Skin epidermis (tissue), 12 donors: ENCODE measurements around the gene POU6F2.
"Not testable (repeated sequence)": the region's sequence is repeated elsewhere in the genome, so short reads cannot be mapped to it uniquely, and the experiment has no call there.

Source experiments
- H3K27ac ChIP-seq, 21 experiments: fragments of 200-600 bp; sonication (generic) in 11 of 21; one replicate each; pipeline ENCODE4 v1.5.0; 2020; ENCODE audit warnings: mild to moderate bottlenecking in 3 of 21, inconsistent platforms in 2 of 21, moderate library complexity in 2 of 21
- H3K4me3 ChIP-seq, 7 experiments: fragments of 200-600 bp; sonication (generic) in 2 of 7; one replicate each; pipeline ENCODE4 v1.5.0; 2020; ENCODE audit warnings: inconsistent platforms in 2 of 7, mild to moderate bottlenecking in 2 of 7, moderate library complexity in 1 of 7

POU6F2 gene

GRCh38 chr7:39321909-39322498 is 344.3 kb downstream of the POU6F2 start:
- Histone ChIP-seq H3K27ac (no peak overlapping the region), H3K4me3 (no peak overlapping the region)

DNA sequence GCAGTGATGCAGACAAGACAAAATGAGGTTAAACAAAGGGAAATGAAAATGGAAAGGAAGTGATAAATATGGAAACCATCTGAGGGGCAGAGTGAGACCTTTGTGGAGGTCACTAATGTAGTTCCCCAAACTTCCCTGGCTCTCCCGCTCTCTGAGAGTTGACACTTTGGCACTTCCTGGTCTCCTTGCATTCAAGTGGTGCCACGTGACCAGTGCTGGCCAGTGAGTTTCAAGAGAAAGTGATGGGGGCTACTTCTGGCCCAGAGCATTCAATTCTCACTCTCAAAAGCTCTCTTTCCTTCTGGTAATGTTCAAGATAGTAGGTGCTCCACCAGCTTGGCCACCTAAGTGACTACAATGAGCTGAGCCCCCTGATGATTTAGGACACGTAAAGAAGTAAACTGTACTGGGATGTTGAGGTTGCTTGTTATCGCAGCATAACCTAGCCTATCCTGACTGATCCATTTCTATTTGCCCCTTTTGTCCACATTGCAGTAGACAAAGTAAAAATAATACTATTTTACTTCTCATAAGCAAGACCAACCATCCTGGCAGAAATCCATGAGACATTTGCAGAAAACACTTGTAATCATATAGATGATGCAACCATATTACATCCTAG is 346.5 kb downstream of the POU6F2 start:
- Histone ChIP-seq H3K27ac (no peak overlapping the region), H3K4me3 (no peak overlapping the region)

- not testable (repeated sequence) for H3K4me3 ChIP-seq
- H3K27ac ChIP-seq: peak overlapping the region in 3 of 21 experiments; percentile 11 to 25 (median 24)
These were observed 353.9 kb downstream of the POU6F2 start for GRCh38 chr7:39331607-39332006.

- Histone ChIP-seq H3K4me3 (no peak overlapping the region), H3K27ac (no peak overlapping the region)
These were observed 354.4 kb downstream of the POU6F2 start for GRCh38 chr7:39332142-39332541.

DNA sequence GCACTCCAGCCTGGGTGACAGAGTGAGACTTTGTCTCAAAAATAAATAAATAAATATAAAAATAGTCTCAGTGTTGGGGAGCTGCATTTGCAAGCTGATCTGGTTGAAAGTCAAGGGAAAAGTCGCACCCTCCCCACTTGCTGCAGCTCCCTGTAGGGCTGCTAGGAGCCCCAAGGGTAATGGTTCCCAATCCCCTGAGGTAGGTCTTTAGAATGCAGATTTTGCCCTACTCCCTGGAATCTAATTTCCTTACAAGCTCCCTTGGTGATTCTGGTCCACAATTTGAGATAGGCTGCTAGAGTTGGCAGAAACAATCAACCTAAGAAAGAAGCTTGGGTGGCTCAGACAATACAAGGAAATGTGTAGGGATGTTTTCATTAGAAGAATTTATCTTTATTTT is 356.0 kb downstream of the POU6F2 start:
- Histone ChIP-seq H3K4me3 (no peak overlapping the region), H3K27ac (no peak overlapping the region)

- H3K27ac ChIP-seq: no peak overlapping the region
- no peak overlapping the region for H3K4me3 ChIP-seq
These were observed 358.7 kb downstream of the POU6F2 start for GRCh38 chr7:39336442-39336841.

DNA sequence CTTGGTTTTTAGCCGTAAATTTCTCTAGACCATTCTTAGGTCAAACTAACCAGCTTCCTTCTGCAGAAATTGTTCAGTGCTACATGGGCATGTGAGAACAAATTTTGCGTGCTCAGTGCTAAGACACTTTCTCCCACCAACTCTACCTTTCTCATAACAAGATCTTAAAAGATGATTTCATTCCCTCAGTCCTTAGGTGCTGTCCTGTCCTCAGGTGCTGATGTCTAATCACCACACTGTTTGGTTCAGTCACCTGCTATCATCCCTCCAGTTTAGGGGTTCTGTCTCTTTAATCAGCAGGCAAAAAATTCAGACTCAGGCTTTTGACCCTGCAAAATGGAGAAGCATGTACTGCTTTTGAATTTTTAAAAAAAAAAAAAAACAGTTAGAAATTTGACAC is 361.0 kb downstream of the POU6F2 start:
- Histone ChIP-seq H3K27ac (no peak overlapping the region), H3K4me3 (no peak overlapping the region)

DNA sequence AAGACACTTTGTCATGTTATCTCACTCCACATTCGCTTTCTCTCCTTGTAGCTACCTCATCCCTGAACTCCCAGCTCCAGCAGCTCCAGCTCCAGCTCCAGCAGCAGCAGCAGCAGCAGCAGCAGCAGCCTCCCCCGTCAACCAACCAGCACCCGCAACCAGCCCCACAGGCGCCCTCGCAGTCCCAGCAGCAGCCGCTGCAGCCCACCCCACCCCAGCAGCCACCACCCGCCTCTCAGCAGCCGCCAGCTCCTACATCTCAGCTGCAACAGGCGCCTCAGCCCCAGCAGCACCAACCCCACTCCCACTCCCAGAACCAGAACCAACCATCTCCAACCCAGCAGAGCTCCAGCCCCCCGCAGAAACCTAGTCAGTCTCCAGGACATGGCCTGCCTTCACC is 361.9 kb downstream of the POU6F2 start:
- Histone ChIP-seq H3K27ac (no peak overlapping the region), H3K4me3 (no peak overlapping the region)

DNA sequence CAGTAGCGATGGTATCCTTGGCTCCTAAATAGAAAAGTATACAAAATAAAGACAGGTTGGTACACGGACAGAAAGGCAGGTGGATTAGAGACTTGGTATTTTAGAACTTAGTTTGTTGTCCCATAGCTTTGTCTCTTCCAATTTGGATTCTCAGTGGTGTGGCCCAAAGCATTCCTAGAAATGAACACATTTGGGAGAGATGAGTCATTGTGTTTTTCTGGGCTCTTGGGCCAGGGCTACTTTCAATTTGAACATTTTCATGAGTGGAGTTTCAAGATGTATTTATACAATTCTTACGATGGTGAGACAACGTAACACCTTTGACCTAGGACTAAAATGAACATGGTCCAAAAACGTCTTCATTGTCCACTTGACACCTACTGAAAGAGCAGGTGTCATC is 363.4 kb downstream of the POU6F2 start:
- H3K4me3 ChIP-seq: no peak overlapping the region
- H3K27ac ChIP-seq: peak overlapping the region in 1 of 21 experiments; percentile 46

DNA sequence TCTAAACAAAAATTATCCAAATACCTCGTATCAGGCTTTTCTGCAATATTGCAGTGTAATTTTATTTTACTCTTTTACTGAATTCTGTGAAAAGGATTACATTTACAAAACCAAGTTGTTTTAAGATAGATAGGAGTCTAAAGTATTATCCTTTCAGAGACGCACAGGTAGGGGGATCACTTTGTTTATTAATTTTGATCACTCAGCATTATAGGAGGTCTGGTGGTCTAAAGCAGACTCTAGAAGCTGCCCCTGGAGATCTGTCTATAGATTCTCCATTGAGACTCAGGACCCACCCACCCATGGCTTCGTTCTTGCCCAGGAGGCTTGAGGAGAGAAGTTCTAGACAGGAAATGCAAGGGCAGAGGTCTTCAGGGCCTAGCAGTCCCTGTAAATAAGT is 365.1 kb downstream of the POU6F2 start:
- Histone ChIP-seq H3K4me3 (no peak overlapping the region), H3K27ac (no peak overlapping the region)

DNA sequence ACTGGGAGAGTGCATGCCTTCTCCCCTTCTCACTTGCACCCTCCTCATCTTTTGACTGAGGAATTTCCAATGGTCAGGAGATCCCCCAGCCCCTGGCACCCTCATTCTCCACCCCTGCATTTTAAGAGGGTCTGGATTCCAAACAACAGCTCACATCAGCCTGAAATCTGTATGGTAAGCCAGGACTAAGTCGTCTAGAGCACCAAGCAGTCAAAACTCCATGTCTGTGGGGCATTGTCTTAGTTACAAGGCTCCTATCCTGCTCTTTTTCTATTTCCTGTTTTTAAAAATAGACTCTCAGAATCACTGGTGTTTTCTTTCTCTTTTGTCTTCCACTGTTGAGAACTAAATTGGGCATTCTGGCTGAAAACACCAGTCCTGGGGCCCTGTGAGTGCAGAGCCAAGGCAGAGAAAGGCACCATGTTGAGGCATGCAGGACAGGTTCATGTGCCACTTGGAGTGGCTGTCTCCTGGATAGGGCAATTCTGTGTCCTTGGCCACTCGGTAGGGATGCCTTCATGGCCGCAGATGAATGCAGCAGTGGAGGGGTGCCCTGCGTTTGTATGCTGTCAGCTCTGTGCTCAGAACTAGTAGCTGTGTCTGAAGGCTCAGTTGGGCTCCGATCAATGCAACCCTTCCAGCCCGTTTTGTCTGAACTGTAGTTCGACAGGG is 371.9 kb downstream of the POU6F2 start:
- Histone ChIP-seq H3K4me3 (no peak overlapping the region), H3K27ac (no peak overlapping the region)

- Histone ChIP-seq H3K4me3 (no peak overlapping the region), H3K27ac (no peak overlapping the region)
These were observed 376.1 kb downstream of the POU6F2 start for GRCh38 chr7:39353615-39354376.

- Histone ChIP-seq H3K4me3 (no peak overlapping the region), H3K27ac (peak overlapping the region in 3 of 21 experiments; percentile 1 to 46 (median 8))
These were observed 378.0 kb downstream of the POU6F2 start for GRCh38 chr7:39355664-39356063.

GRCh38 chr7:39356172-39356925 is 378.6 kb downstream of the POU6F2 start:
- H3K4me3 ChIP-seq: no peak overlapping the region
- peak overlapping the region in 5 of 21 experiments; percentile 1 to 47 (median 45) for H3K27ac ChIP-seq

DNA sequence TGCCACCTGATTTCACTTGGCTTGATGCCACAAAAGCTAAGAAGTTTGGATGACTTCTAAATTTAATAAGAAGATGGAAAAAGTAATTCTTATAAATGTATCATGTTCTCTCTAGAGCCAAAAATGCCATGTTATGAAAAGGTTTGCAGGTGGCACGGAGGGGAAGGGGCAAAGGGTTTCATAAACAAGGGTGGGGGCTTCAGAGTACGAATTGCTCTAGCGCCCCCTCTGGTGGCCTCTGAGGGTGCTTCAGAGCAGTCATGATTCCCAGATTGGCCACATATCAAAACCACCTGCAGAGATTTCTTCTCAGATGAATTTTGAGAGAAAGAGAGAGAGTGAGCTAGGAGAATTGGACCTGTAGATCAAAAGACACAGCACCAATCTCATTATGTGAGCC is 379.9 kb downstream of the POU6F2 start:
- Histone ChIP-seq H3K27ac (no peak overlapping the region), H3K4me3 (no peak overlapping the region)

GRCh38 chr7:39360038-39360437 is 382.3 kb downstream of the POU6F2 start:
- Histone ChIP-seq H3K4me3 (no peak overlapping the region), H3K27ac (no peak overlapping the region)

DNA sequence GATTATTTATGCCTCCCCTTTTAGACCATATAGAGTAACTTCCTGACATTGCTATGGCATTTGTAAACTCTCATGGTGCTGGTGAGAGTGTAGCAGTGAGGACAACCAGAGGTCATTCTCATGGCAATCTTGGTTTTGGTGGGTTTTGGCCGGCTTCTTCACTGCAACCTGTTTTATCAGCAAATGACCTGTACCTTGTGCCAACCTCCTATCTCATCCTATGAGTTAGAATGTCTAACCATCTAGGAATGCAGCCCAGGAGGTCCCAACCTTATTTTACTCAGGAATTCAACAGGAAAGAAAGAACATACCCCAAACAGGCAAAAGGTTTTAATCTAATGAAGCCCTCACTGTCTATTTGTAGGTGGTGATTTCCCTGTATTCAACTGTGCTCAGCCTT is 383.1 kb downstream of the POU6F2 start:
- H3K4me3 ChIP-seq: no peak overlapping the region
- H3K27ac ChIP-seq: no peak overlapping the region

GRCh38 chr7:39365751-39366295 is 388.1 kb downstream of the POU6F2 start:
- Histone ChIP-seq H3K4me3 (no peak overlapping the region), H3K27ac (no peak overlapping the region)

GRCh38 chr7:39367451-39367850 is 389.7 kb downstream of the POU6F2 start:
- no peak overlapping the region for H3K27ac ChIP-seq
- no peak overlapping the region for H3K4me3 ChIP-seq

DNA sequence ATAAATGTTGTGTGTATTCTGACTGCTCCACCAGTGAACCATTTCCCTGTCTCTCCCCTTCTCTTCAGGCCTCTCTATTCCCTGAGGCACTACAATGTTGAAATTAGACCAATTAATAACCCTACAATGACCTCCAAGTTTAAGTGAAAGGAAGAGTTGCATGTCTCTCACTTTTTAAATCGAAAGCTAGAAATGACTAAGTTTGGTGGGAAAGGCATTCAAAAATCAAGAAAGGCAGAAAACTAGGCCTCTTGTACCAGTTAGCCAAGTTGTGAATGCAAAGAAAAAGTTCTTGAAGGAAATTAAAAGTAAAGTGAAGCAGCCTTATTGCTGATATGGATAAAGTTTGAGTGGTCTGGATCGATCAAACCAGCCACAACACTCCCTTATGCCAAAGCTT is 390.2 kb downstream of the POU6F2 start:
- Histone ChIP-seq H3K27ac (no peak overlapping the region), H3K4me3 (no peak overlapping the region)
